GM21381 (cell line): ENCODE measurements around the gene SDCCAG8.

Source experiments
- ATAC-seq: cut with Tn5 transposase; IDR thresholded peaks from one replicate; pipeline ENCODE4 v1.9.1; 2021; ENCODE audit warnings: mild to moderate bottlenecking, moderate library complexity; ENCODE audit not compliant: unreplicated experiment

The SDCCAG8 gene

GRCh38 chr1:243477731-243478290, 222.0 kb downstream of the SDCCAG8 start:
- ATAC-seq: no peak

GRCh38 chr1:243481101-243481500, 225.3 kb downstream of the SDCCAG8 start:
- ATAC-seq: no peak

GRCh38 chr1:243482141-243483022, 226.5 kb downstream of the SDCCAG8 start:
- ATAC-seq: no peak

GRCh38 chr1:243483071-243483771, 227.4 kb downstream of the SDCCAG8 start:
- ATAC-seq: no peak

GRCh38 chr1:243483952-243484351, 228.1 kb downstream of the SDCCAG8 start:
- ATAC-seq: no peak

- ATAC-seq: no peak
Observed at GRCh38 chr1:243487036-243487648, 231.3 kb downstream of the SDCCAG8 start.

GRCh38 chr1:243487649-243488227, 231.9 kb downstream of the SDCCAG8 start:
- no peak for ATAC-seq

- no peak for ATAC-seq
Observed at GRCh38 chr1:243488459-243489157, 232.8 kb downstream of the SDCCAG8 start.

- ATAC-seq: no peak
Observed at GRCh38 chr1:243489158-243489527, 233.3 kb downstream of the SDCCAG8 start.

- ATAC-seq: no peak
Observed at GRCh38 chr1:243489681-243490546, 234.1 kb downstream of the SDCCAG8 start.

- no peak for ATAC-seq
Observed at GRCh38 chr1:243490748-243491686, 235.2 kb downstream of the SDCCAG8 start.

GRCh38 chr1:243493156-243494129, 237.6 kb downstream of the SDCCAG8 start:
- no peak for ATAC-seq

- no peak for ATAC-seq
Observed at GRCh38 chr1:243494741-243495431, 239.0 kb downstream of the SDCCAG8 start.

GRCh38 chr1:243495442-243496186, 239.8 kb downstream of the SDCCAG8 start:
- ATAC-seq: no peak

- ATAC-seq: no peak
Observed at GRCh38 chr1:243496187-243496646, 240.4 kb downstream of the SDCCAG8 start.

GRCh38 chr1:243496806-243497205, 241.0 kb downstream of the SDCCAG8 start:
- no peak for ATAC-seq
